Peyer's patch (tissue), 4 donors: ENCODE results near the gene DENND1B. TPM values are rescaled to one million over a fixed set of nuclear protein-coding genes. Genes with fewer than 3 reads are reported as not detected.

Experiments used
- DNase-seq, 3 donors: peaks; one replicate each; pipeline ENCODE4 v3.0.0-alpha.2; 2017 to 2019
- H3K27ac ChIP-seq, 4 donors: fragments of 200-600 bp; sonication (generic); one replicate each; pipeline ENCODE4 v1.5.1; 2016 to 2019
- H3K27me3 ChIP-seq, 2 donors: fragments of 200-600 bp; sonication (generic); one replicate each; pipeline ENCODE4 v1.5.1; 2019
- H3K36me3 ChIP-seq, 3 donors: fragments of 200-600 bp; sonication (generic); one replicate each; pipeline ENCODE4 v1.5.1; 2016 to 2019
- H3K4me1 ChIP-seq, 4 donors: fragments of 200-600 bp; sonication (generic); one replicate each; pipeline ENCODE4 v1.5.1; 2016 to 2019
- H3K4me3 ChIP-seq, 4 donors: fragments of 200-600 bp; sonication (generic); 1 replicate in 3 of 4; 2 replicates in 1 of 4; pipeline ENCODE4 v1.5.1; 2016 to 2019; ENCODE audit warnings: mild to moderate bottlenecking in 1 of 4
- H3K9me3 ChIP-seq, 4 donors: fragments of 200-600 bp; sonication (generic); one replicate each; pipeline ENCODE4 v1.5.1; 2016 to 2019; ENCODE audit warnings: mild to moderate bottlenecking in 1 of 4
- CTCF ChIP-seq, 6 experiments: fragments of 450-650 bp in 4 of 6; fragments of 200-600 bp in 2 of 6; sonication (generic) in 1 of 6; IDR thresholded peaks; one replicate each; pipeline ENCODE4 v1.5.1; 2017 to 2019; ENCODE audit warnings: antibody characterized with exemption in 6 of 6, mild to moderate bottlenecking in 3 of 6, moderate library complexity in 1 of 6
- POLR2A ChIP-seq, 2 donors: fragments of 450-650 bp; IDR thresholded peaks; one replicate each; pipeline ENCODE4 v1.5.1; 2017; ENCODE audit warnings: antibody characterized with exemption in 2 of 2, mild to moderate bottlenecking in 2 of 2, moderate library complexity in 2 of 2
- total RNA-seq, 4 donors: library from RNA; depleted of rRNA; stranded (reverse); fragments of >200 nt; gene quantifications; one replicate each; pipeline ENCODE4 v1.1.0, GENCODE V29; 2016

Gene DENND1B
- total RNA-seq, 4 donors from 2014 or later, result 46.2 to 84.2 (median 69.3) TPM

GRCh38 chr1:197782722-197783360 lies 7.6 kb upstream of the DENND1B start:
- Histone ChIP-seq H3K27me3 (no peaks in the 10 kb centered on the region), H3K4me1 (peaks cover 0 to 19% (median 1%) of the 10 kb centered on the region in 4 donors), H3K4me3 (peak overlapping the region in 1 of 4 donors; percentile 4), H3K9me3 (no peaks in the 10 kb centered on the region), H3K36me3 (no peaks in the 10 kb centered on the region), H3K27ac (peak overlapping the region in 3 of 4 donors; percentile 32 to 87 (median 79))
- TF ChIP-seq CTCF (IDR thresholded peaks at IDR 0.05), result peak in 2 of 6 experiments; percentile 8 to 22
- TF ChIP-seq POLR2A (IDR thresholded peaks at IDR 0.05), result no peak
- peak in 1 of 3 donors; percentile 67 for DNase-seq

- no peak for DNase-seq
- Histone ChIP-seq H3K27me3 (no peaks in the 10 kb centered on the region), H3K27ac (peak overlapping the region in 3 of 4 donors; percentile 32 to 87 (median 79)), H3K36me3 (no peaks in the 10 kb centered on the region), H3K4me3 (no peak overlapping the region), H3K9me3 (no peaks in the 10 kb centered on the region), H3K4me1 (peaks cover 0 to 19% (median 1%) of the 10 kb centered on the region in 4 donors)
- TF ChIP-seq CTCF (IDR thresholded peaks at IDR 0.05) (no peak), POLR2A (IDR thresholded peaks at IDR 0.05) (no peak)
These were observed 6.9 kb upstream of the DENND1B start for GRCh38 chr1:197781968-197782721.

- Histone ChIP-seq H3K9me3 (no peaks in the 10 kb centered on the region), H3K27ac (no peak overlapping the region), H3K4me3 (no peak overlapping the region), H3K36me3 (no peaks in the 10 kb centered on the region), H3K4me1 (peaks cover 3 to 34% (median 7%) of the 10 kb centered on the region in 4 donors), H3K27me3 (no peaks in the 10 kb centered on the region)
- DNase-seq, result no peak
- no peak for TF ChIP-seq POLR2A (IDR thresholded peaks at IDR 0.05)
- TF ChIP-seq CTCF (IDR thresholded peaks at IDR 0.05), result no peak
These were observed 4.6 kb upstream of the DENND1B start for GRCh38 chr1:197779921-197780320.

- Histone ChIP-seq H3K4me1 (peaks cover 3 to 28% (median 7%) of the 10 kb centered on the region in 4 donors), H3K27me3 (no peaks in the 10 kb centered on the region), H3K36me3 (no peaks in the 10 kb centered on the region), H3K27ac (peak overlapping the region in 1 of 4 donors; percentile 8), H3K9me3 (no peaks in the 10 kb centered on the region), H3K4me3 (no peak overlapping the region)
- no peak for DNase-seq
- no peak for TF ChIP-seq POLR2A (IDR thresholded peaks at IDR 0.05)
These were observed 3.2 kb upstream of the DENND1B start for GRCh38 chr1:197778366-197778945.

- H3K4me1 ChIP-seq, result peaks cover 0 to 30% (median 7%) of the 10 kb centered on the region in 4 donors
These were observed 1.2 kb upstream of the DENND1B start for GRCh38 chr1:197776351-197777105.

More at GRCh38 chr1:197776351-197777105, 1.2 kb upstream of the DENND1B start:
- H3K9me3 ChIP-seq, result no peaks in the 10 kb centered on the region
- H3K27ac ChIP-seq, result peak overlapping the region; percentile 92 to 99 (median 96)
- DNase-seq, result no peak
- TF ChIP-seq CTCF (IDR thresholded peaks at IDR 0.05) (no peak), POLR2A (IDR thresholded peaks at IDR 0.05) (no peak)
- no peak overlapping the region for H3K4me3 ChIP-seq
- no peaks in the 10 kb centered on the region for H3K36me3 ChIP-seq
- no peaks in the 10 kb centered on the region for H3K27me3 ChIP-seq
